WTC11 (cell line): Measurements from ENCODE around the gene SH2D1A. TPM values are rescaled to one million over a fixed set of nuclear protein-coding genes. Genes with fewer than 3 reads are reported as not detected.

Experiments
- ATAC-seq: fragments of 200-7000 bp; cut with Tn5 transposase; 2 replicates; pipeline ENCODE4 v1.10.0; 2021; ENCODE audit warnings: mild to moderate bottlenecking, moderate library complexity
- CTCF ChIA-PET: fragments of 300-600 bp; sonication (Branson Sonifier 250); formaldehyde crosslinking; loops from one replicate; lab custom pipeline; 2021; ENCODE audit warnings: antibody characterized with exemption; lab: Charles Lee
- POLR2A ChIA-PET: fragments of 350-600 bp; sonication (Branson Sonifier 250); formaldehyde crosslinking; loops from one replicate; lab custom pipeline; 2021; ENCODE audit warnings: antibody characterized with exemption; lab: Charles Lee
- DNase-seq: peaks from one replicate; pipeline ENCODE4 v3.0.0; 2021; ENCODE audit warnings: low spot score
- H3K27ac Mint-ChIP-seq: 2 replicates; pipeline ENCODE4 v1.8.0; 2021; ENCODE audit warnings: mixed read lengths
- H3K27me3 Mint-ChIP-seq: 2 replicates; pipeline ENCODE4 v1.8.0; 2021; ENCODE audit warnings: low read depth, mild to moderate bottlenecking, moderate library complexity, mixed read lengths
- H3K36me3 Mint-ChIP-seq: 2 replicates; pipeline ENCODE4 v1.8.0; 2021; ENCODE audit warnings: mixed read lengths
- H3K4me1 Mint-ChIP-seq: 2 replicates; pipeline ENCODE4 v1.8.0; 2022; ENCODE audit warnings: mixed read lengths
- H3K4me3 Mint-ChIP-seq: 2 replicates; pipeline ENCODE4 v1.8.0; 2021; ENCODE audit warnings: mild to moderate bottlenecking, moderate library complexity, mixed read lengths
- H3K9me3 Mint-ChIP-seq: 2 replicates; pipeline ENCODE4 v1.8.0; 2021; ENCODE audit warnings: mixed read lengths
- AFF4 ChIP-seq: sonication (generic); formaldehyde crosslinking; IDR thresholded peaks from 2 replicates; pipeline ENCODE4 v1.8.1; 2023; ENCODE audit warnings: mild to moderate bottlenecking, missing genetic modification reagents, borderline replicate concordance
- ARID4B ChIP-seq: sonication (generic); formaldehyde crosslinking; IDR thresholded peaks from 2 replicates; pipeline ENCODE4 v1.8.0; 2023; ENCODE audit warnings: missing genetic modification reagents, mild to moderate bottlenecking, borderline replicate concordance
- ATF2 ChIP-seq: sonication (generic); formaldehyde crosslinking; IDR thresholded peaks from 2 replicates; pipeline ENCODE4 v1.8.1; 2022; ENCODE audit warnings: low read depth, missing genetic modification reagents, borderline replicate concordance
- ATF3 ChIP-seq: sonication (generic); formaldehyde crosslinking; conservative IDR thresholded peaks from 2 replicates; pipeline ENCODE4 v1.8.1; 2022; ENCODE audit warnings: mild to moderate bottlenecking, missing genetic modification reagents
- E2F4 ChIP-seq: sonication (generic); formaldehyde crosslinking; IDR thresholded peaks from 2 replicates; pipeline ENCODE4 v1.8.1; 2022; ENCODE audit warnings: low read depth, mild to moderate bottlenecking, moderate library complexity, missing genetic modification reagents, borderline replicate concordance
- ESRRA ChIP-seq: sonication (generic); formaldehyde crosslinking; IDR thresholded peaks from 2 replicates; pipeline ENCODE4 v1.8.1; 2022; ENCODE audit warnings: mild to moderate bottlenecking, missing genetic modification reagents, borderline replicate concordance
- KAT7 ChIP-seq: sonication (generic); formaldehyde crosslinking; IDR thresholded peaks from 2 replicates; pipeline ENCODE4 v1.8.1; 2023; ENCODE audit warnings: missing genetic modification reagents, mild to moderate bottlenecking, borderline replicate concordance
- PREB ChIP-seq: sonication (generic); formaldehyde crosslinking; IDR thresholded peaks from 2 replicates; pipeline ENCODE4 v1.8.1; 2022; ENCODE audit warnings: mild to moderate bottlenecking, missing genetic modification reagents, moderate library complexity, borderline replicate concordance
- PRRX2 ChIP-seq: fragments of 250-450 bp; sonication (Bioruptor Pico); IDR thresholded peaks from 2 replicates; pipeline ENCODE4 v1.8.0; 2021; ENCODE audit warnings: mild to moderate bottlenecking
- SOX15 ChIP-seq: fragments of 250-450 bp; sonication (Bioruptor Pico); IDR thresholded peaks from 2 replicates; pipeline ENCODE4 v1.9.0; 2021; ENCODE audit warnings: mild to moderate bottlenecking
- ZNF121 ChIP-seq: sonication (generic); formaldehyde crosslinking; IDR thresholded peaks from 2 replicates; pipeline ENCODE4 v1.8.0; 2023; ENCODE audit warnings: missing genetic modification reagents
- total RNA-seq: library from RNA; stranded (reverse); gene quantifications from 3 replicates; pipeline ENCODE4 v1.2.3, GENCODE V29; 2021
- TF ChIP-seq, protein P1 (sequence below): fragments of 250-450 bp; sonication (Bioruptor Pico); IDR thresholded peaks from 2 replicates; pipeline ENCODE4 v1.9.0; 2021; ENCODE audit warnings: moderate library complexity, mild to moderate bottlenecking, inconsistent platforms, borderline replicate concordance
- TF ChIP-seq, protein P2 (sequence below): fragments of 200-600 bp; IDR thresholded peaks from 2 replicates; pipeline ENCODE4 v1.8.0; 2022; ENCODE audit warnings: antibody characterized with exemption
- TF ChIP-seq, protein P3 (sequence below): sonication (generic); formaldehyde crosslinking; IDR thresholded peaks from 2 replicates; pipeline ENCODE4 v1.8.1; 2023; ENCODE audit warnings: mild to moderate bottlenecking, missing genetic modification reagents, moderate library complexity

SH2D1A gene
- total RNA-seq, 1 experiment from 2014 or later = 0.24 TPM

- TF ChIP-seq, protein P1, sequence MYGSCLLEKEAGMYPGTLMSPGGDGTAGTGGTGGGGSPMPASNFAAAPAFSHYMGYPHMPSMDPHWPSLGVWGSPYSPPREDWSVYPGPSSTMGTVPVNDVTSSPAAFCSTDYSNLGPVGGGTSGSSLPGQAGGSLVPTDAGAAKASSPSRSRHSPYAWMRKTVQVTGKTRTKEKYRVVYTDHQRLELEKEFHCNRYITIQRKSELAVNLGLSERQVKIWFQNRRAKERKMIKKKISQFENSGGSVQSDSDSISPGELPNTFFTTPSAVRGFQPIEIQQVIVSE (CRISPR knock-in tag) = no peak
- TF ChIP-seq KAT7 (CRISPR knock-in tag) = no peak
- TF ChIP-seq ARID4B (CRISPR knock-in tag) = no peak
- no peak for TF ChIP-seq ZNF121 (CRISPR knock-in tag)
- TF ChIP-seq ESRRA (CRISPR knock-in tag) = no peak
- TF ChIP-seq ATF2 (CRISPR knock-in tag) = no peak
- TF ChIP-seq PRRX2 (CRISPR knock-in tag) = no peak
- TF ChIP-seq, protein P2, sequence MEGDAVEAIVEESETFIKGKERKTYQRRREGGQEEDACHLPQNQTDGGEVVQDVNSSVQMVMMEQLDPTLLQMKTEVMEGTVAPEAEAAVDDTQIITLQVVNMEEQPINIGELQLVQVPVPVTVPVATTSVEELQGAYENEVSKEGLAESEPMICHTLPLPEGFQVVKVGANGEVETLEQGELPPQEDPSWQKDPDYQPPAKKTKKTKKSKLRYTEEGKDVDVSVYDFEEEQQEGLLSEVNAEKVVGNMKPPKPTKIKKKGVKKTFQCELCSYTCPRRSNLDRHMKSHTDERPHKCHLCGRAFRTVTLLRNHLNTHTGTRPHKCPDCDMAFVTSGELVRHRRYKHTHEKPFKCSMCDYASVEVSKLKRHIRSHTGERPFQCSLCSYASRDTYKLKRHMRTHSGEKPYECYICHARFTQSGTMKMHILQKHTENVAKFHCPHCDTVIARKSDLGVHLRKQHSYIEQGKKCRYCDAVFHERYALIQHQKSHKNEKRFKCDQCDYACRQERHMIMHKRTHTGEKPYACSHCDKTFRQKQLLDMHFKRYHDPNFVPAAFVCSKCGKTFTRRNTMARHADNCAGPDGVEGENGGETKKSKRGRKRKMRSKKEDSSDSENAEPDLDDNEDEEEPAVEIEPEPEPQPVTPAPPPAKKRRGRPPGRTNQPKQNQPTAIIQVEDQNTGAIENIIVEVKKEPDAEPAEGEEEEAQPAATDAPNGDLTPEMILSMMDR = no peak
- TF ChIP-seq E2F4 (CRISPR knock-in tag) = no peak
- no peak for TF ChIP-seq SOX15
Observed at GRCh38 chrX:124337916-124338315, 8.4 kb upstream of the SH2D1A start (continued).

GRCh38 chrX:124338733-124339514 lies 7.4 kb upstream of the SH2D1A start:
- H3K9me3 Mint-ChIP-seq = no peaks in the 10 kb centered on the region
- H3K36me3 Mint-ChIP-seq = no peaks in the 10 kb centered on the region
- POLR2A ChIA-PET = no interaction called here
- H3K4me1 Mint-ChIP-seq = no peaks in the 10 kb centered on the region
- DNase-seq = no peak
- H3K27ac Mint-ChIP-seq = no peak overlapping the region
- H3K27me3 Mint-ChIP-seq = no peaks in the 10 kb centered on the region
- H3K4me3 Mint-ChIP-seq = no peak overlapping the region
- no peak for ATAC-seq
- CTCF ChIA-PET = no interaction called here
- TF ChIP-seq, protein P3, sequence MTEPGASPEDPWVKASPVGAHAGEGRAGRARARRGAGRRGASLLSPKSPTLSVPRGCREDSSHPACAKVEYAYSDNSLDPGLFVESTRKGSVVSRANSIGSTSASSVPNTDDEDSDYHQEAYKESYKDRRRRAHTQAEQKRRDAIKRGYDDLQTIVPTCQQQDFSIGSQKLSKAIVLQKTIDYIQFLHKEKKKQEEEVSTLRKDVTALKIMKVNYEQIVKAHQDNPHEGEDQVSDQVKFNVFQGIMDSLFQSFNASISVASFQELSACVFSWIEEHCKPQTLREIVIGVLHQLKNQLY (CRISPR knock-in tag) = no peak
- TF ChIP-seq AFF4 (CRISPR knock-in tag) = no peak
- TF ChIP-seq, protein P1 (CRISPR knock-in tag) = no peak
- no peak for TF ChIP-seq PREB
- TF ChIP-seq ATF3 (CRISPR knock-in tag) = no peak
